Vagina (tissue), 2 donors: Measurements from ENCODE around the gene USP7.

ENCODE experiments used
- CTCF ChIP-seq, 3 experiments: fragments of 450-650 bp in 2 of 3; fragments of 200-600 bp in 1 of 3; sonication (generic) in 1 of 3; IDR thresholded peaks; one replicate each; pipeline ENCODE4 v1.5.1; 2017 to 2019; ENCODE audit warnings: antibody characterized with exemption in 3 of 3, mild to moderate bottlenecking in 2 of 3, moderate library complexity in 2 of 3
- POLR2AphosphoS5 ChIP-seq, 2 donors: sonication (generic); formaldehyde crosslinking; IDR thresholded peaks; one replicate each; pipeline ENCODE4 v1.9.0; 2017; ENCODE audit warnings: antibody characterized with exemption in 2 of 2, mild to moderate bottlenecking in 2 of 2, low read depth in 1 of 2; ENCODE audit not compliant: insufficient read depth in 1 of 2

GRCh38 chr16:8910811-8911210 lies 52.9 kb downstream of the USP7 start:
- no peak for TF ChIP-seq CTCF (IDR thresholded peaks at IDR 0.05)
- TF ChIP-seq POLR2AphosphoS5 (IDR thresholded peaks at IDR 0.05; ENCODE audit: insufficient read depth in 1 of 2, low read depth in 1 of 2) = no peak
